Middle frontal gyrus (tissue), 1 donor: ENCODE data around the gene C3orf49.

Source experiments
- DNase-seq: peaks from one replicate; pipeline ENCODE4 v3.0.0-alpha.2; 2015; ENCODE audit warnings: low spot score; ENCODE audit errors: extremely low spot score

The C3orf49 gene

GRCh38 chr3:63819151-63819398 is at the start of gene C3orf49:
Gene C3orf49 (plus strand): TSS chr3:63819299. CDS start chr3:63819472, 173 bp downstream.
- no peak for DNase-seq

GRCh38 chr3:63774781-63775180 is 44.3 kb upstream of the C3orf49 start:
- no peak for DNase-seq

GRCh38 chr3:63779227-63779626 is 39.9 kb upstream of the C3orf49 start:
- DNase-seq = no peak

- DNase-seq = no peak
Observed at GRCh38 chr3:63791974-63792373, 27.1 kb upstream of the C3orf49 start.

GRCh38 chr3:63795438-63795837 is 23.7 kb upstream of the C3orf49 start:
- no peak for DNase-seq

- DNase-seq = no peak
Observed at GRCh38 chr3:63798544-63798943, 20.6 kb upstream of the C3orf49 start.

GRCh38 chr3:63798949-63799348 is 20.1 kb upstream of the C3orf49 start:
- no peak for DNase-seq

- no peak for DNase-seq
Observed at GRCh38 chr3:63800097-63800496, 19.0 kb upstream of the C3orf49 start.

- no peak for DNase-seq
Observed at GRCh38 chr3:63803911-63804310, 15.2 kb upstream of the C3orf49 start.

GRCh38 chr3:63807961-63808565 is 11.0 kb upstream of the C3orf49 start:
- DNase-seq = no peak

- no peak for DNase-seq
Observed at GRCh38 chr3:63808633-63809032, 10.5 kb upstream of the C3orf49 start.

- no peak for DNase-seq
Observed at GRCh38 chr3:63809607-63810006, 9.5 kb upstream of the C3orf49 start.

GRCh38 chr3:63814237-63814636 is 4.9 kb upstream of the C3orf49 start:
- no peak for DNase-seq

- no peak for DNase-seq
Observed at GRCh38 chr3:63817225-63817624, 1.9 kb upstream of the C3orf49 start.

GRCh38 chr3:63818282-63819150 is 583 bp upstream of the C3orf49 start:
- peak; percentile 76 for DNase-seq

GRCh38 chr3:63824309-63824708 is 5.2 kb downstream of the C3orf49 start:
- DNase-seq = no peak

GRCh38 chr3:63830526-63830925 is 11.4 kb downstream of the C3orf49 start:
- no peak for DNase-seq

- no peak for DNase-seq
Observed at GRCh38 chr3:63832395-63832794, 13.3 kb downstream of the C3orf49 start.

- DNase-seq = no peak
Observed at GRCh38 chr3:63841704-63842103, 22.6 kb downstream of the C3orf49 start.

GRCh38 chr3:63842127-63842526 is 23.0 kb downstream of the C3orf49 start:
- no peak for DNase-seq

GRCh38 chr3:63845215-63845614 is 26.1 kb downstream of the C3orf49 start:
- no peak for DNase-seq

- DNase-seq = no peak
Observed at GRCh38 chr3:63847718-63848450, 28.8 kb downstream of the C3orf49 start.
